ENCODE data around the gene MTIF3.
A peak's percentile ranks its signal among the peaks of the same experiment; 100 is the strongest.

MTIF3 gene

GRCh38 chr13:27427641-27428040 lies 22.7 kb downstream of the MTIF3 start:
- Histone ChIP-seq H3K27me3 (replicated peaks) (no peaks in the 10 kb centered on the region), H3K36me3 (replicated peaks) (peaks cover 13% of the 10 kb centered on the region), H3K4me3 (ENCODE audit: low read depth, low read length) (no peak overlapping the region), H3K27ac (no peak overlapping the region)
- TF ChIP-seq CTCF (IDR thresholded peaks at IDR 0.05; ENCODE audit: low read depth, low read length, missing control alignments): no peak
- in situ Hi-C loops (cut with HindIII; ENCODE audit: low pct_ligation_motif_present, low sequenced_read_pairs): no loop called here
- DNase-seq: no peak

- no peak overlapping the region for H3K27ac ChIP-seq
- peak; percentile 66 for TF ChIP-seq CTCF (IDR thresholded peaks at IDR 0.05; ENCODE audit: low read depth, low read length, missing control alignments)
- H3K4me3 ChIP-seq (ENCODE audit: low read depth, low read length): peak overlapping the region; percentile 75
- peak; percentile 63 for DNase-seq
- in situ Hi-C loops (cut with HindIII; ENCODE audit: low pct_ligation_motif_present, low sequenced_read_pairs): no loop called here
- peaks cover 8% of the 10 kb centered on the region for H3K36me3 ChIP-seq (replicated peaks)
- no peaks in the 10 kb centered on the region for H3K27me3 ChIP-seq (replicated peaks)
Measured at GRCh38 chr13:27425918-27426630, 24.3 kb downstream of the MTIF3 start.

GRCh38 chr13:27425158-27425917 lies 25.0 kb downstream of the MTIF3 start:
- no peak for TF ChIP-seq CTCF (IDR thresholded peaks at IDR 0.05; ENCODE audit: low read depth, low read length, missing control alignments)
- DNase-seq: no peak
- no peaks in the 10 kb centered on the region for H3K27me3 ChIP-seq (replicated peaks)
- in situ Hi-C loops (cut with HindIII; ENCODE audit: low pct_ligation_motif_present, low sequenced_read_pairs): no loop called here
- H3K4me3 ChIP-seq (ENCODE audit: low read depth, low read length): peak overlapping the region; percentile 75
- H3K36me3 ChIP-seq (replicated peaks): peaks cover 5% of the 10 kb centered on the region
- no peak overlapping the region for H3K27ac ChIP-seq

- peaks cover 3% of the 10 kb centered on the region for H3K36me3 ChIP-seq (replicated peaks)
- peak; percentile 64 for DNase-seq
- H3K27me3 ChIP-seq (replicated peaks): no peaks in the 10 kb centered on the region
- in situ Hi-C loops (cut with HindIII; ENCODE audit: low pct_ligation_motif_present, low sequenced_read_pairs): no loop called here
- peak within 1 kb of the TSS; percentile 75 for H3K4me3 ChIP-seq (ENCODE audit: low read depth, low read length)
- TF ChIP-seq CTCF (IDR thresholded peaks at IDR 0.05; ENCODE audit: low read depth, low read length, missing control alignments): no peak
- peak within 1 kb of the TSS; percentile 33 for H3K27ac ChIP-seq
Measured at GRCh38 chr13:27424246-27425157, 25.9 kb downstream of the MTIF3 start, which contains the start of gene GTF3A. Gene GTF3A (plus strand): TSS chr13:27424619.

- no peak for DNase-seq
- Histone ChIP-seq H3K36me3 (replicated peaks) (no peaks in the 10 kb centered on the region), H3K27me3 (replicated peaks) (no peaks in the 10 kb centered on the region), H3K4me3 (ENCODE audit: low read depth, low read length) (no peak overlapping the region), H3K27ac (no peak overlapping the region)
- in situ Hi-C loops (cut with HindIII; ENCODE audit: low pct_ligation_motif_present, low sequenced_read_pairs): no loop called here
- TF ChIP-seq CTCF (IDR thresholded peaks at IDR 0.05; ENCODE audit: low read depth, low read length, missing control alignments): no peak
Measured at GRCh38 chr13:27423333-27423732, 27.0 kb downstream of the MTIF3 start.

Measured in brain microvascular endothelial cell (primary cell).